MM.1S (cell line): ENCODE results near the gene SLC39A3.
"Not testable (repeated sequence)": the region's sequence is repeated elsewhere in the genome, so short reads cannot be mapped to it uniquely, and the experiment has no call there.

Experiments
- EZH2 ChIP-seq: fragments of 300-600 bp; sonication (generic); optimal IDR thresholded peaks from 2 replicates; pipeline ENCODE3; 2017; ENCODE audit warnings: low read depth, mild to moderate bottlenecking, antibody characterized with exemption, low read length, mixed read lengths
- EZH2phosphoT487 ChIP-seq: fragments of 300-600 bp; sonication (generic); IDR thresholded peaks from 2 replicates; pipeline ENCODE4 v1.6.1; 2018; ENCODE audit warnings: antibody characterized with exemption, low read length
- TF ChIP-seq, protein P1 (sequence below): fragments of 300-600 bp; sonication (generic); IDR thresholded peaks from 2 replicates; pipeline ENCODE4 v1.5.1; 2016; ENCODE audit warnings: antibody characterized with exemption, low read length, mixed read lengths

DNA sequence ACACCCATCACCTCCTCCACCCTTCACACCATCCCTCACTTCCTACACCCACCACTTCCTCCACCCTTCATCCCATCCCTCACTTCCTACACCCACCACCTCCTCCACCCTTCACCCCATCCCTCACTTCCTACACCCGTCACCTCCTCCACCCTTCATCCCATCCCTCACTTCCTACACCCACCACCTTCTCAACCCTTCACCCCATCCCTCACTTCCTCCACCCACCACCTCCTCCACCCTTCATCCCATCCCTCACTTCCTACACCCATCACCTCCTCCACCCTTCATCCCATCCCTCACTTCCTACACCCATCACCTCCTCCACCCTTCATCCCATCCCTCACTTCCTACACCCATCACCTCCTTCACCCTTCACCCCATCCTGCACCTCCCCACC is 25.7 kb downstream of the SLC39A3 start:
- TF ChIP-seq, protein P1, sequence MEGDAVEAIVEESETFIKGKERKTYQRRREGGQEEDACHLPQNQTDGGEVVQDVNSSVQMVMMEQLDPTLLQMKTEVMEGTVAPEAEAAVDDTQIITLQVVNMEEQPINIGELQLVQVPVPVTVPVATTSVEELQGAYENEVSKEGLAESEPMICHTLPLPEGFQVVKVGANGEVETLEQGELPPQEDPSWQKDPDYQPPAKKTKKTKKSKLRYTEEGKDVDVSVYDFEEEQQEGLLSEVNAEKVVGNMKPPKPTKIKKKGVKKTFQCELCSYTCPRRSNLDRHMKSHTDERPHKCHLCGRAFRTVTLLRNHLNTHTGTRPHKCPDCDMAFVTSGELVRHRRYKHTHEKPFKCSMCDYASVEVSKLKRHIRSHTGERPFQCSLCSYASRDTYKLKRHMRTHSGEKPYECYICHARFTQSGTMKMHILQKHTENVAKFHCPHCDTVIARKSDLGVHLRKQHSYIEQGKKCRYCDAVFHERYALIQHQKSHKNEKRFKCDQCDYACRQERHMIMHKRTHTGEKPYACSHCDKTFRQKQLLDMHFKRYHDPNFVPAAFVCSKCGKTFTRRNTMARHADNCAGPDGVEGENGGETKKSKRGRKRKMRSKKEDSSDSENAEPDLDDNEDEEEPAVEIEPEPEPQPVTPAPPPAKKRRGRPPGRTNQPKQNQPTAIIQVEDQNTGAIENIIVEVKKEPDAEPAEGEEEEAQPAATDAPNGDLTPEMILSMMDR: not testable (repeated sequence)
- TF ChIP-seq EZH2, EZH2phosphoT487: not testable (repeated sequence)
